GM03348 (cell line): ENCODE measurements around the gene WDR75.
"Not testable (repeated sequence)": the region's sequence is repeated elsewhere in the genome, so short reads cannot be mapped to it uniquely, and the experiment has no call there.

Experiments
- DNase-seq: peaks from one replicate; pipeline ENCODE4 v3.0.0; 2012; ENCODE audit warnings: low spot score

Gene WDR75

DNA sequence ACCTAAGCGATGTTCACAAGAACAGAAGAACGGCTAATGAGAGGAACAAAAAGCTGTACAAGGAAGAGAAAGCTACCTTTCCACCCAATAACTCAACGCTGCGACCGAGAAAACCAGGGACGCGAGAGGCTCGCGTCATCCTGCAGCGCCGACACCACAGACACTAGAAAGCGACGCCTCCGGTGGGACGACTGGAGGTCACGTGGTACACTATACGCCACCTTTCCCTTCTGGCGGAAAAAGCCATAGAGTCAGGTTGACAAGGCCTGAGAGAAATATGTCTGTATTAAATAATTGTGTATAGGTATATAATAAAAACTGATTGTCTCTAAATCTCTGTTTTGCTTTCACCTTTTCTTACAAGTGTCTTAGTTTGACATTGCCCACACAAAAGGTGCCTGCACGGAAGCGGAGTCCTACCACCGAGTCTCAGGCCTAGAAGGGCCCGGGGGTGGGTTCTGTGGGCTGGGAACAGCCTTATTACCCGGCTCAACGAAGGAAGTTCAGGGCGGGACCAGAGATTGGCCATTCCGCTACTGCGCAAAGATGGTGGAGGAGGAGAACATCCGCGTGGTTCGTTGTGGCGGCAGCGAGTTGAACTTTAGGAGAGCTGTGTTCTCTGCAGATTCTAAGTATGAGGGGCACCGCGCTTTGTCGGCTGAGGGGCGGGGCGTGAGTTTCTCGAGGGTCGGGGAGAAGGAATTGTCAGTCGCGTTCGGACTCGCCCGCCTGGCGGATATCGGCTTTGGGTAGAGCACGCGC is at the start of gene WDR75:
WDR75 (plus strand) TSS at position 528 of the 762 bp plus-strand sequence; CDS start at position 547, 19 bp downstream.
- peak; percentile 95 for DNase-seq

DNA sequence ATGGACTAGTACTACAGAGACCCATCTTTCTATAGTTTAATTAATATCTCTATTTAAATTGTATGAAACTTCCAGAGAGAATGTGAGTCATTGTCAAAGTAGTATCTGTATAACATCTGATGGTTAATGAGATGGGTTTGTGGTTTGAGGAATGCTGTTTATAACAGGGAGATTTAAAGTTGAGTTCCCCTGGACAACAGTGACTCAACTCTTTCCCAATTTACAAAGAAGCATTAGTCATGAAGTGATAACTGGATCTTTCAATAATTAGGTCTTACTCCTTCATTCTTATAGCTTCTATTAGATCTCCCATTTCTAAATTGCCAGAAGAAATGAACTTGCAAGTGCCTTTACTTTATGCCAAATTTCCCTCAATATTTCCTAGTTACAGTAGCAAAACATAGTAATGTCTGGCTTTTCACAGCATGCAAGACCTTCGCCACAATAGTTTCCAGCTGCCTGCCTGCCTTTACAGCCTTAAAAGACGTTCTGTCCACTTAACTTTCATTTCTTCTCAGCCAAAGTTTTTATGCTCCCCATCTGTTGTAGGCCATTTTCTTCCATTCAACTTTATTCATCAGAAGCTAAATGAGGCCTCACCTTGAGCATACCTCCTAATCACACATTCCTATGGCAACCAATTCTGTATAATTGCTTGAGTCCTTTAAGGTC is 47.7 kb upstream of the WDR75 start:
- DNase-seq = peak; percentile 72

DNA sequence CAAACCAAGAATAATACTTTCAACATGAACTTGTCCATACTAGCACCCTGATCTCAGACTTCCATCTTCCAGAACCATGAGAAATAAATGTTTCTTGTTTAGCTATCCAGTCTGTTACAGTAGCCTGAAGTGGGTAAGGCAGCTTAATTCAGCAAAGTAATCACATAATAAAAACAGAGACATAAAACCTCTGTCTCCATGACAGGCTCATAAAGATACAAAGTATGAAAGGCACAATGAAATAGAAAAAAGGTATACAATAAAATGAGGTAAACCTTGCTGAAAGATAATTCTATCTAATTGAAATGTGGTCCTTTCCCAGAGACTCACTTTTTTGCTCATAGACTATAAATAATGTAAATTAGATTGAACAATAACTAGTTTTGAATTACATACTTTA is 46.7 kb upstream of the WDR75 start:
- no peak for DNase-seq

DNA sequence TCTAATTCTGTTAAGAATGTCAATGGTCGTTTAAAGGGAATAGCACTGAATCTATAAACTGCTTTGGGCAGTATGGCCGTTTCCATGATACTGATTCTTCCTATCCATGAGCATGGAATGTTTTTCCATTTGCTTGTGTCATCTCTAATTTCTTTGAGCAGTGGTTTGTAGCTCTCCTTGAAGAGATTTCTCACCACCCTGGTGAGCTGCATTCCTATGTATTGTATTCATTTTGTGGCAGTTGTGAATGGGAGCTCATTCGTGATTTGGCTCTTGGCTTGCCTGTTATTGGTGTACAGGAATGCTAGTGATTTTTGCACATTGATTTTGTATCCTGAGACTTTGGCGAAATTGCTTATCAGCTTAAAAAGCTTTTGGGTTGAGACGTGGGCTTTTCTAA is 38.3 kb upstream of the WDR75 start:
- no peak for DNase-seq

DNA sequence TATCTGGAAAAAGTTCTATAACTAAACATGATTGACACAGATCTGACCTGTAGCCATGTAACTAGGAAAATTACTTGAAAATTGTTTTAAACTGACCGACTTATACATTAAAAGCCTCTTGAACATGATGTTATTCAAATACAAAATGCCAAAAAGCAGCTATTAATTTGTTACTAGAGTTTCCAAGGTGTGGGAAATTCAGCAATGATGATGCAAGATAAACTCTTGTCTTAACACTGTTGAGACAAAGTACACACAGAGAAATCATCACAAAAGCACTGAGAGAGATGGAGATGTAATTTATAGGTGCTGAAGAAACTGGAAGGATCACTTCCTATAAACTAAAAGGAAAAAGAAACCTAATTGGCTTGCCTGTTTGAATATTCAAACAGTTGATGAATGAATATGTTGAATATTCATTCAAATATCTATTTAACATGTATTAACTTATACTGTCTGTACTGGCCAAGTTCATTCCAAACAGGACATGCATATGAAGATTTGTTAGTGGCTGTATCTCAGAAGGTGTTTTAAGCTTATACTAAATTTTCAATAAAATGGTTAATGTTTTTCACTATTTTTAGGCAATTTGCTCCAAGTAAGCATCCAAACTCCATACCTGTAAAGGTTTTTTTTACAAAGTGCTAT is 34.6 kb upstream of the WDR75 start:
- no peak for DNase-seq

DNA sequence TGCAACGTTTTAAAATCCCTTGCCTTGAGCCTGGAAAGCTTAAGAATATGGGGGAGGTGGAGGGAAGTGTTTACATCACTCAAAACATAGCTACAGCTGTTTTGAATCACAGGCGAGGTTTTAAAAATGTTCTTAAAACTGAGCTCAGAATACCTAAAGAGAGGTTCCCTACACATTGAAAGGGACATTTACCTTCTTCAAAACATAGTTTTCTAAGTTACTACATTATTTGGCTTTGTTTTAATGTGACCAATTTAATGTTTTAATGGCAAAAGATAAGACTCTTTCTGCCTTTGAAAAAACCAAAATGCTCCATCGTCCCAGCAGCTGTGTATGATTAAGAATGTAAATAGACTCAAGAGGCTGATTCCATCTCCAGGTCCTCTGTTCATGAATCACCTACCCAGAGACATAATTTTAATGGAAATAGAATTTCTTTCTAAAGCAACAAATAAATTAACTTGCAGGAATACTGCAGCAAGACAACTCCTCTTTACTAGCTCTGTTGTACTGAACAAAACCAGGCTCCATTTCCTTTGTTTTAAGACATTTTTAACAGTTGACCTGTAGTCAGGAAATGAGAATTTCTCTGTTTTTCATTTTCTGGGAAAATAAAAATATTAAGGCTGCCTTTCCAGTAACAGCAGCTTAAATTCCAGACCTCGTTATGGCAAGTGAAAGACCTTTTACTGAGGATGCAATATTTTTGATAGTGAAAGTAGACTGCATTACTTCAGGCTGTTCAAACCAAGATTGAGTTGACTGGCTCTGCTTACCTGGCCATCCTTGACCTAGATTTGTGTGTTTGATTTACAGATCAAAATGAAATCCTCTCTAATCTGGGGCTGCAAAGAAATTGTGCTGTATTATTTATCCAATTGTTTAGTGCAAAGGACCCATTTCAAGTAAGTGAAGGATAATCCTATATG is 33.7 kb upstream of the WDR75 start:
- peak; percentile 54 for DNase-seq

DNA sequence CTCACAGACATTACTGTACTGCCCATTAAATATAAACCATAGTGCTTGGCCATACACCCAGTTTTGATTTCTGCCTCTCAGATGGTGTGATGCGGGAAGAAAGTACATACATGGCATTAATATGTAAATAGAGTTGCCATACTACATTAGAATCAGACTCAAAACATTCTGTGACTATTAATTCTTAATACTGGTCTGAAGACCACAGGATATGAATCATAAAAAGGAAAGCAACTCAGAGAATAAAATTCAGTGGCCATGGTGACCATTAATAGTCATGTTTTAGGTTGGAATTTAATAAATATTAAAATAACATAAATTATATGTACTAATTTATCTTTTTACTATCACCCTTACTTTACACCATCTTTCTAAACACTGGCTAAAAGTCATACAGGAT is 33.0 kb upstream of the WDR75 start:
- no peak for DNase-seq

DNA sequence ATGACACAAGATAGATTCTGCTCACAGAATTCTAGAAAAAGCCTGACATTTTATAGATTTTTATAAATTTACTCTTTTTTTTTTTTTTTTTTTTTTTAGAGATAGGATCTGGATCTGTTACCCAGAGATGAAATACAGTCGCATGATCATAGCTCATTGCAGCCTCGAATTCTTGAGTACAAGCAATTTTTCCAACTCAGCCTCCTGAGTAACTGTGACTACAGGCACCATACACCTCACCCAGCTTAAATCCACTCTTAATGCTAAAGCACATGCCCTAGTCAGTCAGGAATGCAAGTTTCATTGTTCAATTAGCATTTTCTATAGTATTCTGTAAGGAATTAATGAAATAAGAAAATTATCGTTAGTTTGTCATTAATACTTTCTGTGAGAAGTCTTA is 32.1 kb upstream of the WDR75 start:
- no peak for DNase-seq

DNA sequence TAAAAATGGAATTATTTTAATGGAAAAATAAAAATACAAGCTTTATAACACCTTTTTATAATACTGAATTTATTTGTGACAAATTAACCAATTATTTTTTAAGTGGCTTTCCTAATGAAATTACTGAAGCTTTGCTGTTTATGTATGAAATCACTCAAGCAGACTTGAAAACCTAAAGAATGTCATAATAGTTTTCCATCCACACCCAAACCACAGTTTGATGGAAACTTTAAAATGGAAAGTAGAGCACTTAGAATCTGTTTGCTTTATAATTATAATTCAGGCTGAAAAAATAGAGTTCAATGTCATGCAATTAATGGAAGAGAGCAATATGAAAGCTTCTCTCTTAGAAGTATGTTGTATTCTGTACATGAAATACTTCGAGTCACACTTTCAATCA is 31.6 kb upstream of the WDR75 start:
- DNase-seq = no peak

DNA sequence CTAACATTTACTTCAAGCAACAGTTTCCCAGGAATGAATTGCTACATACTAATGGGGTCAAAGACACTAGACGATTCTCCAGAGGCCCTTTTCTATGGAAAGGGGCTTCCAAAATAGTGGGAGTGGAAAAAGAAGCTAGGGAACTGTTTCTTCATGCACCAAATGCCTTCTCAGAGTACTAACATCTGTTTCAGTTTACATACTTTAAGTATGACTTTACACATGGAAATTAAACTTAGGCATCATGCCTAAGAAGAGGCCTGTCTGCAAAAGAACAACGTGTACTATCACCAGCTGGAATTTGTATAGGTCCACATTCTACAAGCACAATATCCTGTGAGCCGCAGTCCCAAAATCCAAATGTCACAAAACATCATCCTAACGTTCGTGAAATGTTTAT is 29.4 kb upstream of the WDR75 start:
- DNase-seq = peak; percentile 72

DNA sequence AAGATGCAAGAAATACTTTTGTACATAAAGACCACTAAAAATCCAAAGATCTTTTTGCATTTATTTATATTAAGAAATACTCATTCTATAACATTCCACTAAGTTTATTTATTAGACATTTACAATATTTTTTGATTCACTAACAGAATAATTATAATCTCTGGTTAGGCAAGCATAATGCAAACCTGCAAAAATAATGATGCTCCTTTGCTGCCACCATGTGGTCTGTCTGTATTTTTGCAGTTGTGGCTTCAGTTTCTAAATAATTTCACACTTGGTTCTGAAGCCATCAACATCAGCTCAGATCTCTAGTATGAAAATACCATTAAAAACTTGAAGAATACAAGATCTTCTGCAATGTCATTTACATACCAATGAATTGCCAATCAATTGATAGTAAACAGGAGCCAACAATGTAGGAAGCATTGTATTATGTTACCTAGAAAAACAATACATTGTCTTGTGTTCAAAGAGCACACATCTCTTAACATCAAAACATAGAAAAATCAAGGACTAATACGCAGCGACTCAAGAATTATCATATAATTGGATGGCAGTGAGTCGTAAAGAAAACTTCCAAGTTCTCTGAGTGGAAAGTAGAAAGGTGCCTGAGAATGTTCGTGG is 28.8 kb upstream of the WDR75 start:
- peak; percentile 43 for DNase-seq

DNA sequence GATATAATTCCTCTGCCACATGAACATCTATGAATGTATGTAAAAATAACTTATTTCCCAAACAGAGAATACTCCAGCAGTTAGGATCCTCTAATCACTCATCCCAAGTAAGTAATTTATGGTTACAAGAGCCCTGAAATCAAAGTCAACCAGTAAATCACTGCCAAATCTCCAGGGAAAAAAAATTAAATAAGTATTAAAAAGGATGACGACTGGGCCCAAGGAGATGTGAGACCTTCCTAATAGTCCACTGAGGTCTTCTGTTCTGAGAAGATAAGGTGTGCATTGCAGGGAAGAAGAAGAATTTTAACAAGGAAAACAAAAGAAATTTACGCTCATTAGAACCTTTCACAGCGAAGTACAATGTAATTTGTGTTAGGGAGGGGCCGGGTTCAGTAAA is 28.0 kb upstream of the WDR75 start:
- DNase-seq = no peak

DNA sequence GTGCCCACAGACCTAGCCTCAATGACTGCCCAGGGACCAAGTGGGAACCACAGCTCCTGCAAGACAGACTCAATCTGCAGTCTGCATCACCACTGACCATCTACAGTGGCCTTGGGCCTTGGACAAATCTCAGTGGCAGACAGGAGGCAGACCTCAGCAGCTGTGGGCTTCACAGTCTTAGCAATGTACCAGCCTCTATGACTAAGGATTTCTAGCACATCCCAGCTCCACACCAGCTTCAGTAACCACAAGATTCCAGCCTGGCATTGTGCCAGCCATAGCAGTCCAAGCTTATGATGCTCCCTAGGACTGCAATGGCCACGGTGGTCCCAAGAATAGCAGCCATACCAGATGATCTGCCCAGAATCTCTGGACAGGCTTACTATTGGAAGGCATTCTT is 19.6 kb upstream of the WDR75 start:
- peak; percentile 12 for DNase-seq

DNA sequence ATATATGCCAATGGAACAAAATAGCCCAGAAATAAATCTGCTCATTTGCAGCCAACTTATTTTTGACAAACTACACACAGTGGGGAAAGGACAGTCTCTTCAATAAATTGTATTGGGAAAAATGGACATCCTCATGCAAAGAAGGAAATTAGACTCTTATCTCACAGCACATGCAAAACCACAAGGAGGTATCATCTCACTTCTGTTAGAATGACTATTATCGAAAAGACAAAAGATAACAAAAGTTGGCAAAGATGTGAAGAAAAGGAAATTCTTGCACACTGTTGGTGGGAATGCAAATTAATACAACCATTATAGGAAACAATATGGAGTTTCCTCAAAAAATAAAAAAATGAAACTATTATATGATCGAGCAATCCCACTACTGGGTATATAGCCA is 16.3 kb upstream of the WDR75 start:
- no peak for DNase-seq

DNA sequence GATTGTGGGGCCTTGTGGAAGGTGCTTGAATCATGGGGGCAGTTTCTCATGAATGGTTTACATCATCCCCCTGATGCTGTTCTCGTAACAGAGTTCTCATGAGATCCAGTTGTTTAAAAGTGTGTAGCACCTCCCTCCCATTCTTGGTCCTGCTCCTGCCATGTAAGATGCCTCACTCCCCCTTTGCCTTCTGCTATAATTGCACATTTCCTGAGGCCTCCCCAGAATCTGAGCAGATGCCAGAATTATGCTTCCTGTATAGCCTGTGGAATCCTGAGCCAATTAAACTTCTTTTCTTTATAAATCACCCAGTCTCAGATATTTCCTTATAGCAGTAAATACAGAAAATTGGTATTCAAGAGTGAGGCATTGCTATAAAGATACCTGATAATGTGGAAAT is 15.6 kb upstream of the WDR75 start:
- DNase-seq = no peak

DNA sequence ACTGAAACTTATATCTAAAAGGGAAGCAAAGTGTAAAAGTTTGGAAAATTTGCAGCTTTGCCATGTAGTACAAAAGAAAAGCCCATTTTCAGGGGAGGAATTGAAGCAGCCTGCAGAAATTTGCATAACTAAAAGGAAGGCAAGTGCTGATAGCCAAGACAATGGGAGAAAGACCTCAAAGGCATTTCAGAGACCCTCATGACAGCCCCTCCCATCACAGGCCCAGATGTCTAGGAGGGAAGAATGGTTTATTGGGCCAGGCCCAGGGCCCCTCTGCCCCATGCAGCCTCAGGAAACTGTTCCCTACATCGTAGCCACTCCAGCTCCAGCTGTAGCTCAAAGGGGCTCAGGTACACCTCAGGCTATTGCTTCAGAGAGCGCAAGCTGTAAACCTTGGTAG is 14.4 kb upstream of the WDR75 start:
- DNase-seq = no peak

DNA sequence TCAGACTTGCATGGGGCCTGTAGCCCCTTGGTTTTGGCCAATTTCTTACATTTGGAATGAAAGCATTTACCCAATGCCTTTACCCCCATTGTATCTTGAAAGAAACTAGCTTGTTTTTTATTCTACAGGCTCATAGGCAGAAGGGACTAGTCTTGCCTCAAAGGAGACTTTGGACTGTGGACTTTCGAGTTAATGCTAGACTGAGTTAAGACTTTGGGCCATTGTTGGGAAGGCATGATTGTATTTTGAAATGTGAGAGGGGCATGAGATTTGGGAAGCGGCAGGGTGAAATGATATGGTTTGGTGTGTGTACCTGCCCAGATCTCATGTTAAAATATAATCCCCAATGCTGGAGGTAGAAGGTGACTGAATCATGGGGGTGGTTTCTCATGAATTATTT is 13.4 kb upstream of the WDR75 start:
- DNase-seq = no peak

DNA sequence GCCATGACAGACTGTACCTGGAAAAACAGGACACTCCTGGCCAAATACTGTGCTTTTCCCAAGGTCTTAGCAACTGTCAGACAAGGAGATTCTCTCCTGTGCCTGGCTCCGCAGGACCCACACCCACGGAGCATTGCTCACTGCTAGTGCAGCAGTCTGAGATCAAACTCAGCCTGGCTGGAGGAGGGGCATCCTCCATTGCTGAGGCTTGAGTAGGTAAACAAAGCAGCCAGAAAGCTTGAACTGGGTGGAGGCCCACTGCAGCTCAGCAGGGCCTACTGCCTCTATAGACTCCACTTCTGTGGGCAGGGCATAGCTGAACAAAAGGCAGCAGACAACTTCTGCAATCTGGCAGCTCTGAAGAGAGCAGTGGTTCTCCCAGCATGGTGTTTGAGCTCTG is 10.8 kb upstream of the WDR75 start:
- not testable (repeated sequence) for DNase-seq

DNA sequence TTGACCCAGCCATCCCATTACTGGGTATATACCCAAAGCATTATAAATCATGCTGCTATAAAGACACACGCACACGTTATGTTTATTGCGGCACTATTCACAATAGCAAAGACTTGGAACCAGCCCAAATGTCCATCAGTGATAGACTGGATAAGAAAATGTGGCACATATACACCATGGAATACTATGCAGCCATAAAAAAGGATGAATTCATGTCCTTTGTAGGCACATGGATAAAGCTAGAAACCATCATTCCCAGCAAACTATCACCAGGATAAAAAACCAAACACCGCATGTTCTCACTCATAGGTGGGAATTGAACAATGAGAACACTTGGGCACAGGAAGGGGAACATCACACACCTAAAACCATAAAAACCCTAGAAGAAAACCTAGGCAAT is 5.5 kb upstream of the WDR75 start:
- not testable (repeated sequence) for DNase-seq

DNA sequence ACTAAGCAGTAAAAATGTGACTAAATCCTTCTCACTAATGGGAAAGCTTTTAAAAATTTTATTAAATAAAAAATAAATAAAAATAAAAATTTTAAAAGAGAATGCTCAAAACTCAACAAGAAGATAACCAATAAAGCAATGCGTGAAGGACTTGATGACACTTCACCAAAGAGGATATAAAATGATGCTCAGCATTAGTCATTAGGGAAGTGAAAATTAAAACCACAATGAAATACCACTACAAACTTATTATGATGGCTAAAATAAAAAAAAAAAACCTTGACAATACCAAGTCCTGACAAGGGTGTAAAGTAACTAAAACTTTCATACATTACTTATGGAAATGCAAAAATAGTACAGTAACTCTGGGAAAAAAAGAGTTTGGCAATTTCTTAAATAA is 3.3 kb upstream of the WDR75 start:
- DNase-seq = no peak

DNA sequence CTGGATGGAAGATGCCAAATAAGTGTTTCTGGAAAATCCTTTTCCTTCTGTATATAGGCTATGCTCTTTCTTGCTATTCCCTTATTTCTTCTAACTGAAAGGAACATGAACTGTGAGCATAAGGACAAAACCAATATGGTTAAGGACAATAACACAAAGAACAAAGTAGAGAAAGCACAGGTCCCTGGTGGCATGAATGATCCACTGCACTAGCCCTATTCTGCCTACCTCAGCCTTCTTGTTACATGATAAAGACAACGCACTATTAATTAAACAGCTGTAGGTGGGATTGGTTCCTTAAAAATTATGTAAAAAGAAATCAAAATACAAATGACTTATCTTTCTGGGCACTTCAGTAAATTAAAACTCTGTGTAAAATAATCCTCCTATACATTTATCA is 1.9 kb upstream of the WDR75 start:
- DNase-seq = no peak

DNA sequence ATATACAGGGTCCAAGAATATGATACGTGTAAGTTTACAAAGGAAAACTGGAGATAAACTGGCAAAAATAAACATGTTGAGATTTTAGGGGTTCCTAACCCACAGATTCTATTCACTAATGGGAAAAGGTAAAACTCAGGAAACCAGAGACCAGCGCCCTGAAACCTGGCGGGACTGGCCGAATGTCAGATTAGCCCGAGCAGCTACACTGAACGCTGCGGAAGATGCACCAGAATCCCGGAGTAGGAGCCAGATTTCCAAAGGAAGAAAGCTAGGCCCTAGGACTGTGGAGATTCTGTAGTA is 679 bp upstream of the WDR75 start:
- no peak for DNase-seq
